Placental epithelial cell (primary cell): ENCODE measurements around the gene TCF19. TPM values are rescaled to one million over a fixed set of nuclear protein-coding genes. Genes with fewer than 3 reads are reported as not detected.

Experiments used
- small RNA-seq: library from RNA; depleted of rRNA; stranded (forward); fragments of <200 nt; gene quantifications from one replicate; pipeline ENCODE3, GENCODE V24; 2012
- total RNA-seq: library from RNA; depleted of rRNA; stranded (reverse); fragments of >200 nt; gene quantifications from 2 replicates; pipeline ENCODE4 v1.2.3, GENCODE V29; 2012

The TCF19 gene
- 14.5 and 16.9 TPM in 2 replicates for total RNA-seq

GRCh38 chr6:31158140-31158862, at the start of gene TCF19:
Gene TCF19, plus strand, starts transcription at chr6:31158589. Its CDS starts 881 bp downstream, at chr6:31159470.

GRCh38 chr6:31112478-31112877, 45.9 kb upstream of the TCF19 start, which contains the start of gene C6orf15:
Gene C6orf15, minus strand, starts transcription at chr6:31112575. Its CDS starts 20 bp downstream, at chr6:31112555.

GRCh38 chr6:31114541-31114878, 43.9 kb upstream of the TCF19 start, which contains the start of gene PSORS1C1:
Gene PSORS1C1, plus strand, starts transcription at chr6:31114800. Its CDS starts 14,833 bp downstream, at chr6:31129633.

GRCh38 chr6:31120151-31120915, 38.1 kb upstream of the TCF19 start, which contains the start of gene CDSN:
Gene CDSN, minus strand, starts transcription at chr6:31120446. Its CDS starts 27 bp downstream, at chr6:31120419.

GRCh38 chr6:31138982-31139381, 19.4 kb upstream of the TCF19 start, which contains the start of gene PSORS1C2:
Gene PSORS1C2, minus strand, starts transcription at chr6:31139066. Its CDS starts 40 bp downstream, at chr6:31139026.

GRCh38 chr6:31157513-31158139, 763 bp upstream of the TCF19 start, which contains the start of gene CCHCR1:
Gene CCHCR1, minus strand, starts transcription at chr6:31157802. Its CDS starts 202 bp downstream, at chr6:31157600.

GRCh38 chr6:31170600-31170881, 12.2 kb downstream of the TCF19 start, which contains the start of gene POU5F1:
Gene POU5F1, minus strand, starts transcription at chr6:31170682. Its CDS starts 62 bp downstream, at chr6:31170620.

Small RNA genes lying within 50 kb of the gene (small RNA-seq; reads per million reads assigned to genes)
- not detected for gene POLR2LP1

Other genes starting within 250 kb of the TCF19 start
- gene VARS2, start 244.4 kb upstream of the TCF19 start, total RNA-seq, result 18.8 and 22.1 TPM in 2 replicates
- 0.39 and 0.87 TPM in 2 replicates for gene SFTA2, start 226.4 kb upstream of the TCF19 start, total RNA-seq
- not detected in 2 replicates for gene MUCL3, start 217.6 kb upstream of the TCF19 start, total RNA-seq
- not detected in 2 replicates for gene MUC21, start 174.9 kb upstream of the TCF19 start, total RNA-seq
- 0.11 TPM in 1 of 2 replicates, not detected in the other for gene MUC22, start 148.1 kb upstream of the TCF19 start, total RNA-seq
- 1.2 and 1.3 TPM in 2 replicates for gene C6orf15, start 46.0 kb upstream of the TCF19 start, total RNA-seq
- gene PSORS1C1, start 43.8 kb upstream of the TCF19 start, total RNA-seq, result 4.6 and 41.2 TPM in 2 replicates
- 54.4 and 69.1 TPM in 2 replicates for gene CDSN, start 38.1 kb upstream of the TCF19 start, total RNA-seq
- not detected in 2 replicates for gene PSORS1C2, start 19.5 kb upstream of the TCF19 start, total RNA-seq
- gene CCHCR1, start 787 bp upstream of the TCF19 start, total RNA-seq, result 14.4 and 21.2 TPM in 2 replicates
- gene POU5F1, start 12.1 kb downstream of the TCF19 start, total RNA-seq, result not detected in 2 replicates
- 157 and 188 TPM in 2 replicates for gene HLA-C, start 113.5 kb downstream of the TCF19 start, total RNA-seq
- gene HLA-B, start 198.6 kb downstream of the TCF19 start, total RNA-seq, result 5.9 and 11.6 TPM in 2 replicates
- gene MICA, start 245.0 kb downstream of the TCF19 start, total RNA-seq, result 28.3 and 31.0 TPM in 2 replicates